Neural progenitor cell (in vitro differentiated cells): ENCODE data around the gene USP31. TPM values are rescaled to one million over a fixed set of nuclear protein-coding genes. Genes with fewer than 3 reads are reported as not detected.

Source experiments
- DNase-seq: peaks from one replicate; pipeline ENCODE4 v3.0.0-alpha.2; 2016; ENCODE audit warnings: low spot score
- H2AFZ ChIP-seq: fragments of 200-600 bp; sonication (generic); replicated peaks from 2 replicates; pipeline ENCODE4 v1.6.1; 2016; ENCODE audit warnings: antibody characterized with exemption
- H3F3A ChIP-seq: fragments of 200-600 bp; sonication (generic); 2 replicates; pipeline ENCODE4 v1.6.1; 2016; ENCODE audit warnings: antibody characterized with exemption, low read depth
- H3K27ac ChIP-seq: fragments of 200-600 bp; sonication (generic); 2 replicates; pipeline ENCODE4 v1.5.1; 2016; ENCODE audit warnings: mild to moderate bottlenecking
- H3K27me3 ChIP-seq: fragments of 200-600 bp; sonication (generic); 2 replicates; pipeline ENCODE4 v1.6.1; 2016; ENCODE audit warnings: mild to moderate bottlenecking, moderate library complexity
- H3K36me3 ChIP-seq: fragments of 200-600 bp; sonication (generic); 2 replicates; pipeline ENCODE4 v1.5.1; 2016
- H3K4me1 ChIP-seq: fragments of 200-600 bp; sonication (generic); 2 replicates; pipeline ENCODE4 v1.6.1; 2016; ENCODE audit warnings: mixed run types
- H3K4me2 ChIP-seq: fragments of 200-600 bp; sonication (generic); 2 replicates; pipeline ENCODE4 v1.6.1; 2016
- H3K4me3 ChIP-seq: fragments of 200-600 bp; sonication (generic); 2 replicates; pipeline ENCODE4 v1.5.1; 2016
- H3K79me2 ChIP-seq: fragments of 200-600 bp; sonication (generic); 2 replicates; pipeline ENCODE4 v1.6.1; 2016; ENCODE audit warnings: low read depth
- H3K9ac ChIP-seq: fragments of 200-600 bp; sonication (generic); 2 replicates; pipeline ENCODE4 v1.6.1; 2016
- H3K9me3 ChIP-seq: fragments of 200-600 bp; sonication (generic); 2 replicates; pipeline ENCODE4 v1.5.1; 2016; ENCODE audit warnings: low read depth
- H4K20me1 ChIP-seq: fragments of 200-600 bp; sonication (generic); 2 replicates; pipeline ENCODE4 v1.6.1; 2016; ENCODE audit warnings: low read depth
- H3K27ac Mint-ChIP-seq: 3 replicates; pipeline ENCODE4 v1.8.0; 2021; ENCODE audit warnings: mixed read lengths
- H3K27me3 Mint-ChIP-seq: 2 replicates; pipeline ENCODE4 v1.8.0; 2022; ENCODE audit warnings: low read depth, mild to moderate bottlenecking, inconsistent platforms, moderate library complexity, mixed read lengths; ENCODE audit not compliant: insufficient read depth
- H3K36me3 Mint-ChIP-seq: 3 replicates; pipeline ENCODE4 v1.8.0; 2021; ENCODE audit warnings: mixed read lengths
- H3K4me1 Mint-ChIP-seq: 3 replicates; pipeline ENCODE4 v1.8.0; 2021; ENCODE audit warnings: mixed read lengths
- H3K4me3 Mint-ChIP-seq: 3 replicates; pipeline ENCODE4 v1.8.0; 2021; ENCODE audit warnings: mild to moderate bottlenecking, moderate library complexity, mixed read lengths
- H3K9me3 Mint-ChIP-seq: 3 replicates; pipeline ENCODE4 v1.8.0; 2020; ENCODE audit warnings: mixed read lengths
- EZH2 ChIP-seq: fragments of 200-600 bp; sonication (generic); IDR thresholded peaks from 2 replicates; pipeline ENCODE4 v1.6.1; 2017; ENCODE audit warnings: antibody characterized with exemption, mild to moderate bottlenecking, moderate library complexity
- EZH2phosphoT487 ChIP-seq: fragments of 200-600 bp; sonication (generic); IDR thresholded peaks from 2 replicates; pipeline ENCODE4 v1.6.1; 2017; ENCODE audit warnings: antibody characterized with exemption
- total RNA-seq: library from RNA; depleted of rRNA; stranded (reverse); fragments of >200 nt; gene quantifications from 2 replicates; pipeline ENCODE4 v1.2.3, GENCODE V29; 2015; ENCODE audit warnings: low replicate concordance
- TF ChIP-seq, protein P1 (sequence below): fragments of 200-600 bp; sonication (generic); IDR thresholded peaks from 2 replicates; pipeline ENCODE4 v1.5.1; 2017; ENCODE audit warnings: antibody characterized with exemption, mild to moderate bottlenecking

Gene USP31
- total RNA-seq, 1 donor from 2014 or later, result 9.0 TPM

DNA sequence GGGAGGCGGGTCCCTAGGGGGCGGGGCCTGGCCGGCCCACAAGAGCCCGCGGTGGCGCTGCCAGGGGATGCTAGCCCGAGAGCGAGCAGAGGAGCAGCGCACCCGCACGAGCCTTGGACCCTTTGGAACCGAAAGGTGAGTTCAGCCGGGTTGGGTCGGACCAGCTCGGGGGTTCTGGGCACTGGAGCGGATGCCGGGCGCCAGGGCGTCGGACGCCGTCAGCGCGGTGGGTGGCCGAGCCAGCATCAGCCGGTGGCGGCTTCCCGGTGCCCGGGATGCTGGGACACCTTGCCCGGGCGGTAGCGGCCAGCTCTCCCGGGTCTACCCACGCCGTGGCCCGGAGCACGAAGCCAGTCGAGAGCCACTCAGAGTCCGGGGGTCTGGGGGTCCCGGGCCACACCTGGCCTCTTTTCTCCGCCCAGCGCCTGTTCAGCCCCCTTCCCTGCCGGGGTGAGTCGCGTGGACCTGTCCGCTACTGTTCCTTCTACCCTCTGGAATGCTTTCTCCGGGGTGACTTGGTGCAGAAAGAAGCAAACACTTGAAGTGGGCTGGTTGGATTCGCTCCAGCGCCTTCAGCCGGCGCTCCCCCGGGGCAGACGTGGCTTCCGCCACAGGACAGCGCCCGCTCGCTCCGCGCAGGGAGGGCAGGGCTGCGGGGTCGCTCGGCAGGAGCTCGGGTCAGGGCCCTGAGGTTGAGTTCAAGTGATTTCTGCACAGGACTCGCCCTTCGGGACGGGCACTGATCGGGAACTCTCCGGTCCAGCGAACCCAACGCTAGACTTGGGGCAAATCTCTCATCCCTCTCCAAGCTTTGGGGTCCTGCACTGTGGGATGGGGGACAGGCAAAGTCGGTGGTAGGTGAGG, 33.7 kb upstream of the USP31 start, which contains the start of gene SCNN1G:
Gene SCNN1G (plus strand): TSS at position 67 of the 864 bp plus-strand sequence. CDS start 3,527 bp downstream, outside the sequence.
- peak; percentile 55 for DNase-seq
- Histone ChIP-seq H3K27me3 (peaks cover 54% of the 10 kb centered on the region), H3F3A (no peaks in the 10 kb centered on the region), H3K4me3 (peak within 1 kb of the TSS; percentile 43), H4K20me1 (peaks cover 10% of the 10 kb centered on the region), H3K9ac (no peak within 1 kb of the TSS), H3K79me2 (no peaks in the 10 kb centered on the region), H2AFZ (peak within 1 kb of the TSS; percentile 36), H3K36me3 (no peaks in the 10 kb centered on the region), H3K9me3 (no peaks in the 10 kb centered on the region), H3K27ac (no peak within 1 kb of the TSS), H3K4me1 (no peaks in the 10 kb centered on the region), H3K4me2 (peak within 1 kb of the TSS; percentile 84)
- no peak within 1 kb of the TSS for H3K27ac Mint-ChIP-seq
- peaks cover 35% of the 10 kb centered on the region for H3K27me3 Mint-ChIP-seq
- H3K36me3 Mint-ChIP-seq, result no peaks in the 10 kb centered on the region
- TF ChIP-seq, protein P1, sequence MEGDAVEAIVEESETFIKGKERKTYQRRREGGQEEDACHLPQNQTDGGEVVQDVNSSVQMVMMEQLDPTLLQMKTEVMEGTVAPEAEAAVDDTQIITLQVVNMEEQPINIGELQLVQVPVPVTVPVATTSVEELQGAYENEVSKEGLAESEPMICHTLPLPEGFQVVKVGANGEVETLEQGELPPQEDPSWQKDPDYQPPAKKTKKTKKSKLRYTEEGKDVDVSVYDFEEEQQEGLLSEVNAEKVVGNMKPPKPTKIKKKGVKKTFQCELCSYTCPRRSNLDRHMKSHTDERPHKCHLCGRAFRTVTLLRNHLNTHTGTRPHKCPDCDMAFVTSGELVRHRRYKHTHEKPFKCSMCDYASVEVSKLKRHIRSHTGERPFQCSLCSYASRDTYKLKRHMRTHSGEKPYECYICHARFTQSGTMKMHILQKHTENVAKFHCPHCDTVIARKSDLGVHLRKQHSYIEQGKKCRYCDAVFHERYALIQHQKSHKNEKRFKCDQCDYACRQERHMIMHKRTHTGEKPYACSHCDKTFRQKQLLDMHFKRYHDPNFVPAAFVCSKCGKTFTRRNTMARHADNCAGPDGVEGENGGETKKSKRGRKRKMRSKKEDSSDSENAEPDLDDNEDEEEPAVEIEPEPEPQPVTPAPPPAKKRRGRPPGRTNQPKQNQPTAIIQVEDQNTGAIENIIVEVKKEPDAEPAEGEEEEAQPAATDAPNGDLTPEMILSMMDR, result peak; percentile 22
- peak; percentile 65 for TF ChIP-seq EZH2
- peak; percentile 66 for TF ChIP-seq EZH2phosphoT487
- peaks cover 4% of the 10 kb centered on the region for H3K4me1 Mint-ChIP-seq
- H3K4me3 Mint-ChIP-seq, result peak within 1 kb of the TSS; percentile 77
- no peaks in the 10 kb centered on the region for H3K9me3 Mint-ChIP-seq

DNA sequence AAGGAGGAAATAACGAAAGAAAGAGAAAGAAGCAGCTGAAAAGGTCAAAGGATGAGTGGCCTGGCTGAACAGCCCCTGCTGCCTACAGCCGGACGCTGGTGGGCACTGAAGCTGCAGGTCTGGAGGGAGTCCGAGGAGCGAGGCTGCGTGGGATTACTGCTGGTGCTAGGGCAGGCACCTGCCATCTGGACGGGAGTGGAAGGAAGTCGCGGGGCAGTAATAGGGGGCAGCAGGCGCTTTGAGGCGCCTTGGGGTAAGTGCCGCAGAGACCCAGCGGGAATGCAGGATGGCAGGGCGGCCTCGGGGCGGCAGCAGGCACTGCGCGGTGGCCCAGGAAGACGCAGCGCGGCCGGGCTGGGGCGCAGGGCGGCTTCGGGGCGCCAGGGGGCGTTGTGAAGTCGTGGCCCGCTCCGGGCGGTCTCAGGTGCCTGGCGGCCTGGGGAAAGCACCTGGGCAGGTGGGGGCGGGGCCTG, 33.0 kb upstream of the USP31 start:
- Histone ChIP-seq H3K4me3 (peak overlapping the region; percentile 43), H3K27ac (no peak overlapping the region)

DNA sequence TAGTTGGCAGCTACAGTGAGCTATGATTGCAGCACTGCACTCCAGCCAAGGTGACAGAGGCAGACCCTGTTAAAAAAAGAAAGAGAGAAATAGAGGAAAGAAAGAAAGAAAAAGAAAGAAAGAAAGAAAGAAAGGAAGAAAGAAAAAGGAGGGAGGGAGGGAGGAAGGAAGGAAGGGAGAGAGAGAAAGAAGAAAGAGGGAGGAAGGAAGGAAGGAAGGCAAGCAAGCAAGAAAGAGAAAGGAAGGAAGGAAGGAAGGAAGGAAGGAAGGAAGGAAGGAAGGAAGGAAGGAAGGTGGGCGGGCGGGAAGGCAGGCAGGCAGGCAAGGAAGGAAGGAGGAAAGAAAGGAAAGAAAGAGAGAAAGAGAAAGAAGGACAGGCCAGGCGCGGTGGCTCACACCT, 32.3 kb upstream of the USP31 start:
- H3K36me3 Mint-ChIP-seq, result no peaks in the 10 kb centered on the region
- no peak overlapping the region for H2AFZ ChIP-seq
- H3K27me3 ChIP-seq, result peaks cover 54% of the 10 kb centered on the region
- H3K4me1 ChIP-seq, result no peaks in the 10 kb centered on the region
- H3K27me3 Mint-ChIP-seq, result peaks cover 33% of the 10 kb centered on the region
- H3K36me3 ChIP-seq, result no peaks in the 10 kb centered on the region
- H4K20me1 ChIP-seq, result peaks cover 10% of the 10 kb centered on the region
- H3K4me1 Mint-ChIP-seq, result peaks cover 4% of the 10 kb centered on the region
- H3K79me2 ChIP-seq, result no peaks in the 10 kb centered on the region
- no peaks in the 10 kb centered on the region for H3K9me3 Mint-ChIP-seq
- no peak for DNase-seq
- no peak overlapping the region for H3K4me2 ChIP-seq
- H3K27ac Mint-ChIP-seq, result no peak overlapping the region
- no peak overlapping the region for H3K4me3 ChIP-seq
- H3K9ac ChIP-seq, result no peak overlapping the region
- H3K4me3 Mint-ChIP-seq, result peak overlapping the region; percentile 49
- TF ChIP-seq EZH2, result no peak
- H3K9me3 ChIP-seq, result no peaks in the 10 kb centered on the region
- H3K27ac ChIP-seq, result no peak overlapping the region
- no peaks in the 10 kb centered on the region for H3F3A ChIP-seq

More for the DNA sequence above, 33.0 kb upstream of the USP31 start:
- TF ChIP-seq, protein P1, result peak; percentile 96
- TF ChIP-seq EZH2 (no peak), EZH2phosphoT487 (no peak)
- Histone ChIP-seq H3K79me2 (no peaks in the 10 kb centered on the region), H3K9me3 (no peaks in the 10 kb centered on the region), H3F3A (no peaks in the 10 kb centered on the region), H2AFZ (no peak overlapping the region), H3K9ac (no peak overlapping the region), H3K36me3 (no peaks in the 10 kb centered on the region), H3K4me2 (peak overlapping the region; percentile 84), H3K4me1 (no peaks in the 10 kb centered on the region), H3K27me3 (peaks cover 54% of the 10 kb centered on the region), H4K20me1 (peaks cover 10% of the 10 kb centered on the region)
- H3K4me1 Mint-ChIP-seq, result peaks cover 4% of the 10 kb centered on the region
- no peak overlapping the region for H3K27ac Mint-ChIP-seq
- H3K9me3 Mint-ChIP-seq, result no peaks in the 10 kb centered on the region
- peak; percentile 89 for DNase-seq
- peak overlapping the region; percentile 77 for H3K4me3 Mint-ChIP-seq
- H3K36me3 Mint-ChIP-seq, result no peaks in the 10 kb centered on the region
- H3K27me3 Mint-ChIP-seq, result peaks cover 33% of the 10 kb centered on the region

DNA sequence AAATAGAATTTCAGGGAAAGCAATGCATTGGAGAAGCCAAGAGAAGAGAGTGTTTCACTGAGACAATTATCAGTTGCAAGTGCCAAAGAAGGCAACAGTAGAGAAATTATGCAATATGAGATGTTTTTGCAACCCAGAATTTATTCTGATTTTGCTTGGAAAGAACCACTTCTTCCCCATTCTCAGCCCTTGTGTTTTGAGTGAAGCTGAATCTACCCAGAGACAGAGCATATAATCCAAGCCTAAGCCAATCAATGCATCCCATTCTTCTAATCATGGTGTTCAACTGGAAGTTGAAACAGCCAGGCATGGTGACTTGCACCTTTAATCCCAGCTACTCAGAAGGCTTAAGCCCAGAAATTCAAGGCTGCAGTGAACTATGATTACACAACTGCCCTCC, 26.4 kb upstream of the USP31 start:
- no peak overlapping the region for H3K9ac ChIP-seq
- no peaks in the 10 kb centered on the region for H3K9me3 ChIP-seq
- no peaks in the 10 kb centered on the region for H3K9me3 Mint-ChIP-seq
- no peaks in the 10 kb centered on the region for H3K4me1 ChIP-seq
- H3K4me3 ChIP-seq, result no peak overlapping the region
- H3K27me3 Mint-ChIP-seq, result peaks cover 13% of the 10 kb centered on the region
- H3K27ac ChIP-seq, result no peak overlapping the region
- no peak overlapping the region for H3K4me2 ChIP-seq
- H3K4me3 Mint-ChIP-seq, result no peak overlapping the region
- no peaks in the 10 kb centered on the region for H4K20me1 ChIP-seq
- no peaks in the 10 kb centered on the region for H3K4me1 Mint-ChIP-seq
- no peak overlapping the region for H3K27ac Mint-ChIP-seq
- no peak overlapping the region for H2AFZ ChIP-seq
- H3K36me3 Mint-ChIP-seq, result no peaks in the 10 kb centered on the region
- no peaks in the 10 kb centered on the region for H3F3A ChIP-seq
- H3K79me2 ChIP-seq, result no peaks in the 10 kb centered on the region
- H3K27me3 ChIP-seq, result peaks cover under 1% of the 10 kb centered on the region
- DNase-seq, result no peak
- no peaks in the 10 kb centered on the region for H3K36me3 ChIP-seq
- TF ChIP-seq EZH2phosphoT487 (no peak), EZH2 (no peak)
- TF ChIP-seq, protein P1, result no peak
